DMS153 treated with DMSO at 0.1 percent for 48 hours (cell line): ENCODE measurements around the gene RAB4B.
"Not testable (repeated sequence)": the region's sequence is repeated elsewhere in the genome, so short reads cannot be mapped to it uniquely, and the experiment has no call there.

Experiments
- DNase-seq: peaks from one replicate; lab custom pipeline; 2025; ENCODE audit not compliant: unreplicated experiment; lab: John Stamatoyannopoulos, UW

The RAB4B gene, protein sequence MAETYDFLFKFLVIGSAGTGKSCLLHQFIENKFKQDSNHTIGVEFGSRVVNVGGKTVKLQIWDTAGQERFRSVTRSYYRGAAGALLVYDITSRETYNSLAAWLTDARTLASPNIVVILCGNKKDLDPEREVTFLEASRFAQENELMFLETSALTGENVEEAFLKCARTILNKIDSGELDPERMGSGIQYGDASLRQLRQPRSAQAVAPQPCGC

GRCh38 chr19:40777937-40778705 lies at the start of gene RAB4B:
TSS of gene RAB4B (plus strand) at chr19:40778247. CDS start at chr19:40778376, 129 bp downstream.
- peak; percentile 96 for DNase-seq

GRCh38 chr19:40730065-40730464 lies 48.0 kb upstream of the RAB4B start:
- DNase-seq, result not testable (repeated sequence)

DNA sequence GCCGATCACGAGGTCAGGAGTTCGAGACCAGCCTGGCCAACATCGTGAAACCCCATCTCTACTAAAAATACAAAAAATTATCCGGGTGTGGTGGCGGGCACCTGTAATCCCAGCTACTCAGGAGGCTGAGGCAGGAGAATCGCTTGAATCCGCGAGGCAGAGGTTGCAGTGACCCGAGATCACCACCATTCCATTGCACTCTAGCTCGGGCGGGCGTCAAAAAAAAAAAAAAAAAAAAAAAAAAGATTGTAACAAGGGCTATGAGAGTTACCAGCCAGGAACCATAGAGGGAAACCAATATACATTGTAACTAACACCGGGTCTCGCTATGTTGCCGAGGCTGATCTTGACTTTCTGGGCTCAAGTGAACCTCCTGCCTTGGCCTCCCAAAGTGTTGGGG lies 45.7 kb upstream of the RAB4B start:
- not testable (repeated sequence) for DNase-seq

- no peak for DNase-seq
Observed at GRCh38 chr19:40733149-40733548, 44.9 kb upstream of the RAB4B start.

DNA sequence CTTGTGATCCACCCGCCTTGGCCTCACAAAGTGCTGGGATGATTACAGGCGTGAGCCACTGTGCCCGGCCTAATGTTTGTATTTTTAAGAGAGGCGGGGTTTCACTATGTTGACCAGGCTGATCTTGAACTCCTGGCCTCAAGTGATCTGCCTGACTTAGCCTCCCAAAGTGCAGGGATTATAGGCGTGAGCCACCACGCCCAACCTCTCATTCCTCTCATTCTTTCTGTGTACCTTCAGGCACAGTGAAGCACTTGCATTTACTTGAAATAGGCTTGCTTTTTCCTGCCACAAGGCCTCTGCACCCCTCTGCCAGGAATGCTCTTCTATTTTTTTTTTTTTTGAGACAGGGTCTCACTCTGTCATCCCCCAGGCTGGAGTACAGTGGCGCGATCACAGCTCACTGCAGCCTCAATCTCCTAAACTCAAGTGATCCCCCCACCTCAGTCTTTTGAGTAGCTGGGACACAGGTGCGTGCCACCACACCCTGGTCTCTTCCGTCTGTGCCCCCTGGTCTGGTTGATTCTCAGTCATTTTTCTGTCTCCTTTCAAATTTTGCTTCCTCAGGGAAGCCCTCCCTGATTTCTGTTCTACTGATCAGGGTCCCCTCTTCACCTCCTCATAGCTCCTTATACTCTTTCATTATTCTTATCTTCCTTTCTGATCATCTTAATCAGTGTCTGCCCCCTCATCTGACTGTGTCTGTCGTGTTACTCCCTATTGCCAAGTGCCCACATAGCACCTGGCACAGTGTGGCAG lies 42.9 kb upstream of the RAB4B start:
- DNase-seq, result no peak

GRCh38 chr19:40736661-40737060 lies 41.4 kb upstream of the RAB4B start:
- no peak for DNase-seq

GRCh38 chr19:40737102-40737644 lies 40.9 kb upstream of the RAB4B start:
- no peak for DNase-seq

DNA sequence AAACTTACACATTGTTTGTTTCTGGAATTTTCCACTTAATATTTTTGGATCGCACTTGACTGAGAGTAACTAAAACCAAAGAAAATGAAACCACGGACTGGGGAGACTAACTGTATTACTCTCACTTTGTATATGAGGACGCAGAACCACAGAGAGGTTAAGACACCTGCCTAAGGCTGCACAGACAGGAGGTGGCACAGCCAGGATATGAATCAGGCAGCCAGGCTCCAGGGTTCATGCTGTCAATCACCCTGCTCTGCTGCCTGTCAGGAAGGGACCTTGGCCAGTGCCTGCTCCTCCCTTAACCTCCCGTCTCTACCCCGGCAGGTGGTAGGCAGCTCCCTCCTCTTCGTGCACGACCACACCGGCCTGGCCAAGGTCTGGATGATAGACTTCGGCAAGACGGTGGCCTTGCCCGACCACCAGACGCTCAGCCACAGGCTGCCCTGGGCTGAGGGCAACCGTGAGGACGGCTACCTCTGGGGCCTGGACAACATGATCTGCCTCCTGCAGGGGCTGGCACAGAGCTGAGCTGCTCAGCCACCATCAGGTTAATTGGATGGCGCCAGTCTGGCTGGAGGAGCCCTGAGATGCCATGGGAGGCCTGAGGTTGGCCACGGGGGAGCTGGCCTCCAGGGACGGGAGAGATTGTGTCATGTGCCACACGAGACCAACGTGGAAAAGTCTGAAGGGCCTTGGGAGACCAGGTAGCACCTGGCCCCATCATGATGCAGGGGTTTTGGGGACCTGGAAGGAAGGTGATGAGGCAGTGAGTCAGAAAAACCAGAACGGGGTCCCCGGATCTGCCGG lies 38.8 kb upstream of the RAB4B start:
- no peak for DNase-seq

GRCh38 chr19:40739871-40740703 lies 38.0 kb upstream of the RAB4B start:
- DNase-seq, result no peak

- no peak for DNase-seq
Observed at GRCh38 chr19:40740747-40741146, 37.3 kb upstream of the RAB4B start.

DNA sequence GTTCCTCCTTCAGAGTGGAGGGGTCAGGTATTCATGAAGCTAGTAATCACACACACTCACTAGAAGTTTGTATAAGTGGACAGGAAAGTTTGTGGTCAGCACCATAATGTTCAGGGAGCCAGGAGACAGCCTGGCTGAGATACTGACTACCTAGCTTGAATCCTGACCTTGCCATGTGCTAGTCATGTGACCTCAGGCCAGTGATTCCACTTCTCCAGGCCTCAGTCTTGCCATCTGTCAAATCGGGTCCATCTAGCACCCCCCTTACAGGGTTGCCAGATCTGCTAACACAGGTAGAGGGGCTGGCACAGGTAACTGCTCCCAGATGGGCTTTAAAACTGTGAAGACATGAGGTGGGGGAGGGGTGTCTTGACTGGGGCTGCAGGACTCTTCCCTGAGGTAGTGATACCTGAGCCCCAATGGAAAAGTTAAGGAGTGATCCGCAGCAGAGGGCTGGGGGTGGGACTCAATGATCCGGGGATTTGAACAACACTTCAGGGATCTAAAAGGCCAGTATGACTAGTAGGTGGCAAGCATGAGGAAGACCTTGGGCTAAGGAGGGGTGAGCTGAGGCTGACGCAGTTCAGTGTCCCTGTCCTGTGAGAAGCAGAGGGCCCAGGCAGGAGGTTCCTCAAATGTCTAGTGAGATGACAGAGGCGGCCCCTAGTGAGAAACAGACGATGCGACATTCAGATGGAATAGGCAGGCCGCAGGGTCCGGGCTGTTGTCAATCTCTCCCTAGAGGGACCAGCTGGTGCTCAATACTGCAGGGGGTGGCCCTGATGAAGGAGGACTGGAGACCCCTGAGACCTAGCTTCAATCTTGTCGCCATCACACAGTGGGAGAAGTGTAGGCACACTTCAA lies 36.3 kb upstream of the RAB4B start:
- DNase-seq, result no peak

- no peak for DNase-seq
Observed at GRCh38 chr19:40742477-40742876, 35.6 kb upstream of the RAB4B start.

- no peak for DNase-seq
Observed at GRCh38 chr19:40742886-40743285, 35.2 kb upstream of the RAB4B start.

- DNase-seq, result no peak
Observed at GRCh38 chr19:40743926-40744325, 34.1 kb upstream of the RAB4B start.

DNA sequence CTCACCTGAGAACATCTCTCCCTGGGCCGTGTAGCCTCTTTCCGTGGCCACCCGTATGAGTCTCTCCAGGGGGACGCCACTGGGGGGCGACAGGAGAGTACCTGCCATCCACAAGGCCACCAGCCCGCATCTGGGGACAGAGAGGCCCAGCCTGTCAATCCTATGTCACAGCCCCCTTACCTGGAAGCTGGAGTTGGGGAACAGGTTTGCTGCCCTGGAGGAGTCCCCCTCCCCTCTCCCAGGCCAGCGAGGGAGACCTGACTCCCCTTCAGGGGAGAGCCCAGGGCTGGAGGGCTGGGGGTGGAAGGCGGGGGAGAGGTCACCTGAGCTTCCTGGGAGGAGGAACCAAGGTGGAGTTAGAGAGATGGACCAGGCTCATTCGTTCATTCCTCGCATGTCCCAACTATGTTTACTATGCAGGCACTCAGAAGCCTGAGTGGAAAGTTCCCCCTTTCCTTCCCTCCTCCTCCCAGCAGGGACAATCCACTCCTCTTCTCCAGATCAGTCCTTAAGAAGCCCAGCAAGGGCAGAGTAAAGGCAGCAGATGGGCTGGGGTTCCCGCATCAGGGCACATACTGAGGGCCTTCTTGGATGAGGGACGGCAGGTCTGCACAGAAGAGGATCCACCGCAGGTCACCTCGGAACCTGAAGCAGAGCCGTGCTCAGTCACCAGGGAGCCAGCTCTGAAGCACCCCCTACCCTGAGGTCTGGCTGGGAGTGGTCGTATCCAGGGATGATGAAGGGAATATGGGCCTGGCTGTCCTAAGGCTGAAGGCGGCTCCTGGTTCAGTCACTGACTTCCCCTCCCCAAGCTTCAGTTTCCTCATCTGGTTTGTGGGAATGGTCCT lies 33.3 kb upstream of the RAB4B start:
- DNase-seq, result no peak

DNA sequence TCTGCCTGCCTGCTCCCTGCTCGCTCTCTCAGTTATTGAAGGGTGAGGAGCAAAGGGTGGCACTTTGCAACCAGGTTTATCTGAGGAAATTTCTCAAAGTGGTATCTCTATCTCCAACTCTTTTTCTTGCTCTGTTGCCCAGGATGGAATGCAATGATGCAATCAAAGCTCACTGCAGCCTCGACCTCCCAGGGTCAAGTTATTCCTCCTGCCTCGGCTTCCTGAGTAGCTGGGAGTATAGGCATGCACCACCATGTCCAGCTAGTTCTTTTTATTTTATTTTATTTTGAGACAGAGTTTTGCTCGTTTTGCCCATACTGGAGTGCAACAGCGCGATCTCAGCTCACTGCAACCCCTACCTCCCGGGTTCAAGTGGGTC lies 32.7 kb upstream of the RAB4B start:
- no peak for DNase-seq

- no peak for DNase-seq
Observed at GRCh38 chr19:40747536-40747935, 30.5 kb upstream of the RAB4B start.
